Hematopoietic multipotent progenitor cell treated with erythropoietin and hydrocortisone succinate and interleukin-3 and kit ligand, for 6 days (in vitro differentiated cells): ENCODE data around the gene DNAH9.

Experiments
- DNase-seq: peaks from one replicate; pipeline ENCODE4 v3.0.0-alpha.2; 2015

Gene DNAH9

GRCh38 chr17:11780621-11781020 is 182.4 kb downstream of the DNAH9 start:
- DNase-seq = no peak

GRCh38 chr17:11786711-11787438 is 188.6 kb downstream of the DNAH9 start:
- DNase-seq = no peak

- DNase-seq = no peak
These were observed 197.6 kb downstream of the DNAH9 start for GRCh38 chr17:11795906-11796305.

GRCh38 chr17:11797803-11798202 is 199.5 kb downstream of the DNAH9 start:
- DNase-seq = no peak

- no peak for DNase-seq
These were observed 205.1 kb downstream of the DNAH9 start for GRCh38 chr17:11803231-11803969.

GRCh38 chr17:11805138-11805537 is 206.9 kb downstream of the DNAH9 start:
- DNase-seq = no peak

- DNase-seq = no peak
These were observed 207.7 kb downstream of the DNAH9 start for GRCh38 chr17:11805952-11806351.

- no peak for DNase-seq
These were observed 209.3 kb downstream of the DNAH9 start for GRCh38 chr17:11807606-11808005.

- DNase-seq = no peak
These were observed 215.0 kb downstream of the DNAH9 start for GRCh38 chr17:11813278-11813677.

- DNase-seq = no peak
These were observed 215.6 kb downstream of the DNAH9 start for GRCh38 chr17:11813871-11814270.

GRCh38 chr17:11814655-11815262 is 216.5 kb downstream of the DNAH9 start:
- DNase-seq = no peak

- DNase-seq = no peak
These were observed 218.1 kb downstream of the DNAH9 start for GRCh38 chr17:11816409-11816808.

- DNase-seq = no peak
These were observed 225.6 kb downstream of the DNAH9 start for GRCh38 chr17:11823862-11824261.

GRCh38 chr17:11825572-11826209 is 227.4 kb downstream of the DNAH9 start:
- no peak for DNase-seq

- no peak for DNase-seq
These were observed 234.3 kb downstream of the DNAH9 start for GRCh38 chr17:11832401-11833137.

- no peak for DNase-seq
These were observed 238.2 kb downstream of the DNAH9 start for GRCh38 chr17:11836508-11836907.

- DNase-seq = no peak
These were observed 241.8 kb downstream of the DNAH9 start for GRCh38 chr17:11840052-11840451.

GRCh38 chr17:11840831-11841230 is 242.6 kb downstream of the DNAH9 start:
- no peak for DNase-seq

- DNase-seq = no peak
These were observed 250.1 kb downstream of the DNAH9 start for GRCh38 chr17:11848330-11848729.

GRCh38 chr17:11852231-11852630 is 254.0 kb downstream of the DNAH9 start:
- DNase-seq = no peak

GRCh38 chr17:11852912-11853311 is 254.6 kb downstream of the DNAH9 start:
- no peak for DNase-seq

GRCh38 chr17:11853321-11854151 is 255.3 kb downstream of the DNAH9 start:
- no peak for DNase-seq
